Measurements from ENCODE around the gene TWIST2.

TWIST2 gene

DNA sequence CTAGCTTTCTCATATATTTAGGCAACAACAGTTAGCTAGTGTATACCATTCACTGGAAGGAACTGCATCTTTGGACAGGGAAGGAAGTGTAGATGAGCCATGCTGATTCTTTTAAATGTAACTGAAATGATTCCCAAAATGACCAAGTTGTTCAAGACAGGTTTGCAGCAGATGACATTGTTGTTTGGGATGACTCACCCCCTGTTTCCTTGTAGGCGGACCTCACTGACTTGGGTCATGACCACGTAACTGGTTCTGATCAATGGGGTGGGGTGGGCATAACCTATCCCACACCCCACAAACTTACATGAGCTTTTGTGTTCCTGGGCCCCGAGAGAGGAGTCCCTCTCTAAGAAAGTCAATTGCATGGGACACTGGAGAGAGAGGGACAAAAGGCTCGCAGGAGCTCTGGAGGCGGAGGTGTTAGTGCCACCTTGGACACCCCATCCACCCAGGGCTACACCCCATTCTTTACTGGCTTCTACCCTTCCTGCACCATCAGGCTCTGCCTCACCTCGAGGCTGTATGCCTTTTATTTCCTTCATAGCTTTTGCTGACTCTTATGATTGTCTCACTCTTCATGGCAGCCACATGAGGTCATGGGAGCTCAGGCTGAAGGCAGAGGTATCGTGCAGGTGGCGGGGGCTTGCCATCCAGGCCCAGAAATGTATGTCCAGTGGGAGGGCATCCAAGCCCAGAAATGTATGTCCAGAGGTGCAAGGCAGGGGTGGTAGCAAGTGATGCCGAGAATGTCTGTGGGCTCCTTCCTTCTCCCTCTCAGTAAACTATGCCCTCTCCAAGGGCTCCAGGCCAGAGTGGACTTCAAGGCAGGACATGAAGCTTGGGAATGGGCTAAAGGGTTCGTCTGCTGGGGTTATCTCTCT is 108.0 kb downstream of the TWIST2 start:
- no peak for DNase-seq (ENCODE audit: low read depth)

- DNase-seq (ENCODE audit: low read depth), result no peak
Observed at GRCh38 chr2:238956676-238957075, 108.8 kb downstream of the TWIST2 start.
